DND-41 (cell line): ENCODE results near the gene THOC2.

Source experiments
- ATAC-seq: fragments of 200-7000 bp; cut with Tn5 transposase; 3 replicates; pipeline ENCODE4 v1.9.1; 2021; ENCODE audit warnings: low read depth; ENCODE audit not compliant: insufficient read depth
- DNase-seq: peaks from one replicate; pipeline ENCODE4 v3.0.0-alpha.2; 2020
- H2AFZ ChIP-seq: 2 replicates; pipeline ENCODE4 v1.6.0; 2012; ENCODE audit warnings: low read depth, low read length
- H3K27ac ChIP-seq: 2 replicates; pipeline ENCODE4 v1.5.1; 2012; ENCODE audit warnings: low read length, inconsistent platforms
- H3K27me3 ChIP-seq: fragments of 200-600 bp; sonication (generic); 2 replicates; pipeline ENCODE4 v1.6.0; 2012; ENCODE audit warnings: low read length, mild to moderate bottlenecking, inconsistent platforms; ENCODE audit not compliant: insufficient read depth, poor library complexity
- H3K36me3 ChIP-seq: 2 replicates; pipeline ENCODE4 v1.5.1; 2012; ENCODE audit warnings: low read length, inconsistent platforms; ENCODE audit not compliant: insufficient read depth
- H3K4me1 ChIP-seq: 2 replicates; pipeline ENCODE4 v1.5.1; 2012; ENCODE audit warnings: mild to moderate bottlenecking, low read length; ENCODE audit not compliant: insufficient read depth
- H3K4me2 ChIP-seq: 2 replicates; pipeline ENCODE4 v1.6.0; 2012; ENCODE audit warnings: mild to moderate bottlenecking, moderate library complexity, low read length, inconsistent platforms; ENCODE audit not compliant: insufficient read depth
- H3K4me3 ChIP-seq, 2 experiments: fragments of 200-600 bp in 1 of 2; shearing (Covaris generic) in 1 of 2; 2 replicates each; pipeline ENCODE4 v1.5.1; 2012 to 2016; ENCODE audit warnings: inconsistent platforms in 2 of 2, low read length in 2 of 2, mild to moderate bottlenecking in 2 of 2, low read depth in 1 of 2, moderate library complexity in 1 of 2
- H3K79me2 ChIP-seq: 2 replicates; pipeline ENCODE4 v1.6.0; 2012; ENCODE audit warnings: low read length, inconsistent platforms; ENCODE audit not compliant: insufficient read depth
- H3K9ac ChIP-seq: 2 replicates; pipeline ENCODE4 v1.6.0; 2012; ENCODE audit warnings: low read depth, mild to moderate bottlenecking, inconsistent platforms, low read length, moderate library complexity
- H3K9me3 ChIP-seq: 2 replicates; pipeline ENCODE4 v1.5.1; 2012; ENCODE audit warnings: low read length, moderate library complexity, mild to moderate bottlenecking, inconsistent platforms; ENCODE audit not compliant: insufficient read depth, severe bottlenecking
- H4K20me1 ChIP-seq: 2 replicates; pipeline ENCODE4 v1.6.0; 2012; ENCODE audit warnings: low read length; ENCODE audit not compliant: insufficient read depth
- CTCF ChIP-seq: IDR thresholded peaks from 2 replicates; pipeline ENCODE4 v1.5.1; 2012; ENCODE audit warnings: borderline replicate concordance, low read length, moderate library complexity, mild to moderate bottlenecking; ENCODE audit not compliant: poor library complexity, severe bottlenecking; ENCODE audit errors: extremely low read depth
- EZH2 ChIP-seq: IDR thresholded peaks from 3 replicates; pipeline ENCODE4 v1.6.1; 2012; ENCODE audit warnings: borderline replicate concordance, low read depth, mild to moderate bottlenecking, moderate library complexity, low read length, inconsistent platforms; ENCODE audit not compliant: severe bottlenecking

The THOC2 gene

DNA sequence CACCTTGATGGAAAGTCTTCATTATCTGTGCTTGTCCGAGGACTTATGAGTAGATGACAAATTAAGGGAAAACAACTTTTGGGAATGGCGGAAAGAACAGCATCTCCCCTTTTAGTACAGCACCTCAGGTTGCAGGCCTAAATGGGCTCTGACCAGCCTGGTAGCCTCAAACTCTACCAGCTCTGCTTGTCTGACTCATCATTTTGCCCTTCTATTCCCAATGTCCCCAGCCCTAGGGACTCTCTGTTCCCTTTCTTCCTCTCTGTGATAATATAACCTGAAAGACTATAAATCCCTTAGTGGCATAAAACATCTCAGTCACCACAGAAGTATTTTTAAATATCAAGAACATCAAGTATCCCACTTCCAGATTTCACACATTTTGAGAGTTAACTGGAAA is 121.9 kb downstream of the THOC2 start:
- Histone ChIP-seq H3K79me2 (no peaks in the 10 kb centered on the region), H4K20me1 (no peaks in the 10 kb centered on the region), H3K4me2 (no peak overlapping the region), H3K36me3 (peaks cover 21% of the 10 kb centered on the region; the same call in 1 of the 2 replicates), H3K4me1 (no peaks in the 10 kb centered on the region), H3K27ac (no peak overlapping the region), H3K4me3 (no peak overlapping the region), H3K9ac (no peak overlapping the region), H3K27me3 (no peaks in the 10 kb centered on the region), H2AFZ (no peak overlapping the region), H3K9me3 (no peaks in the 10 kb centered on the region)
- no peak for ATAC-seq
- no peak for DNase-seq
- TF ChIP-seq EZH2: no peak
- TF ChIP-seq CTCF: no peak

GRCh38 chrX:123607806-123608205 is 125.0 kb downstream of the THOC2 start:
- no peaks in the 10 kb centered on the region for H4K20me1 ChIP-seq
- H3K4me3 ChIP-seq: no peak overlapping the region
- H3K4me1 ChIP-seq: no peaks in the 10 kb centered on the region
- H3K9me3 ChIP-seq: no peaks in the 10 kb centered on the region
- H2AFZ ChIP-seq: no peak overlapping the region
- peaks cover 31% of the 10 kb centered on the region for H3K36me3 ChIP-seq
- no peaks in the 10 kb centered on the region for H3K79me2 ChIP-seq
- ATAC-seq: no peak
- no peak overlapping the region for H3K27ac ChIP-seq
- no peaks in the 10 kb centered on the region for H3K27me3 ChIP-seq
- TF ChIP-seq EZH2: no peak
- no peak for TF ChIP-seq CTCF
- no peak overlapping the region for H3K4me2 ChIP-seq
- no peak overlapping the region for H3K9ac ChIP-seq
- no peak for DNase-seq

DNA sequence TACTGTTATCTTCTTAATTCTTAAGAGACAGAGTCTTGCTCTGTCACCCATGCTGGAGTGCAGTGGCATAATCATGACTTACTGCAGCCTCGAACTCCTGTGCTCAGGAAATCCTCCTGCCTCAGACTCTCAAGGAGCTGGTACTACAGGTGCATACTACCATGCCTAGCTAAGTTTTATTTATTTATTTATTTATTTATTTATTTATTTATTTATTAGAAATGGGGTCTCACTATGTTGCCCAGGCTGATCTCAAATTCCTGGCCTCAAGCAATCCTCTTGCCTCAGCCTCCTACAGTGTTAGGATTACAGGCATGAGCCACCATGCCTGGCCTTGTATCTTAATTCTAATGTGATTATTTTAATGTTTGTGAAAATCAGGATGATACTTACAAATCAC is 125.6 kb downstream of the THOC2 start:
- Histone ChIP-seq H3K4me2 (no peak overlapping the region), H4K20me1 (no peaks in the 10 kb centered on the region), H3K9me3 (no peaks in the 10 kb centered on the region), H3K27me3 (no peaks in the 10 kb centered on the region), H3K4me3 (no peak overlapping the region), H3K27ac (no peak overlapping the region), H3K79me2 (no peaks in the 10 kb centered on the region), H3K9ac (no peak overlapping the region), H2AFZ (no peak overlapping the region), H3K36me3 (peaks cover 34% of the 10 kb centered on the region), H3K4me1 (no peaks in the 10 kb centered on the region)
- no peak for ATAC-seq
- no peak for DNase-seq
- TF ChIP-seq CTCF (no peak), EZH2 (no peak)

DNA sequence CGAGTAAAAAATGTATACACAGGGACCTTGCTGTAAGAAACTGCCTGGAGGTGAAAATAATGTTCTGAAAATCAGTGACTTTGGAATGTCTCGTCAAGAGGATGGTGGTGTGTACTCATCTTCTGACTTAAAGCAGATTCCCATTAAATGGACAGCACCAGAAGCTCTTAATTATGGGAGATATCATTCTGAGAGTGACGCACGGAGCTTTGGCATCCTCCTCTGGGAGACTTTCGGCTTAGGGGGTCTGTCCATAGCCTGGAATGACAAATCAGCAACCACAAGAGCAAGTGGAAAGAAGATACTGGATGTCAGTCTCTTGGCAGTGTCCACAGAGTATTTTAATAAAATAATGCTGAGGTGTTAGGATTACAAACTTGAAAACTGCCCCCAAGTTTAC is 129.4 kb downstream of the THOC2 start:
- H3K36me3 ChIP-seq: peaks cover 32% of the 10 kb centered on the region
- TF ChIP-seq CTCF (no peak), EZH2 (no peak)
- H3K27me3 ChIP-seq: no peaks in the 10 kb centered on the region
- no peak overlapping the region for H3K4me2 ChIP-seq
- no peaks in the 10 kb centered on the region for H3K9me3 ChIP-seq
- H3K9ac ChIP-seq: no peak overlapping the region
- DNase-seq (no peak), ATAC-seq (no peak)
- H3K4me1 ChIP-seq: no peaks in the 10 kb centered on the region
- H2AFZ ChIP-seq: no peak overlapping the region
- no peak overlapping the region for H3K27ac ChIP-seq
- no peaks in the 10 kb centered on the region for H4K20me1 ChIP-seq
- H3K79me2 ChIP-seq: no peaks in the 10 kb centered on the region
- no peak overlapping the region for H3K4me3 ChIP-seq
